ENCODE data around the gene TAAR8. TPM values are rescaled to one million over a fixed set of nuclear protein-coding genes. Genes with fewer than 3 reads are reported as not detected.

TAAR8 gene
- total RNA-seq, 1 donor: not detected

DNA sequence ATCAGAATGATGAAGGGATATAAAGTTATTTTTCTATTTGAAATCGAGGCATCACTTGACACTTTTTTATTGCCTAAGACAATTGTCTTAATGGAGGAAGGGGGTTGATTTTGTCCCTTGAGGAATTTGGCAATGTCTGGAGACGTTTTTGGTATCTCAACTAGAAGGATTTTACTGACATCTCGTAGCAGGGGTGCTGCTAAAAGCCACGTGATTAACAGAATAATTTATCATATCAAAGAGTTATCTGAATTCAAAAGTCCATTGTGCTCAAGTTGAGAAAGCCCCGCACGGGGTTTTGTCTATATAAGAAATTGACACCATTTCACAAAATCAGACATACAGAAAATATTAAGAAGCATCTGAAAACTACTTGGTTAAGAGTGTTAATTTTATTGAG lies 16.1 kb downstream of the TAAR8 start:
- H3K4me3 ChIP-seq (ENCODE audit: low read depth, low read length): no peak overlapping the region
- TF ChIP-seq, protein P1, sequence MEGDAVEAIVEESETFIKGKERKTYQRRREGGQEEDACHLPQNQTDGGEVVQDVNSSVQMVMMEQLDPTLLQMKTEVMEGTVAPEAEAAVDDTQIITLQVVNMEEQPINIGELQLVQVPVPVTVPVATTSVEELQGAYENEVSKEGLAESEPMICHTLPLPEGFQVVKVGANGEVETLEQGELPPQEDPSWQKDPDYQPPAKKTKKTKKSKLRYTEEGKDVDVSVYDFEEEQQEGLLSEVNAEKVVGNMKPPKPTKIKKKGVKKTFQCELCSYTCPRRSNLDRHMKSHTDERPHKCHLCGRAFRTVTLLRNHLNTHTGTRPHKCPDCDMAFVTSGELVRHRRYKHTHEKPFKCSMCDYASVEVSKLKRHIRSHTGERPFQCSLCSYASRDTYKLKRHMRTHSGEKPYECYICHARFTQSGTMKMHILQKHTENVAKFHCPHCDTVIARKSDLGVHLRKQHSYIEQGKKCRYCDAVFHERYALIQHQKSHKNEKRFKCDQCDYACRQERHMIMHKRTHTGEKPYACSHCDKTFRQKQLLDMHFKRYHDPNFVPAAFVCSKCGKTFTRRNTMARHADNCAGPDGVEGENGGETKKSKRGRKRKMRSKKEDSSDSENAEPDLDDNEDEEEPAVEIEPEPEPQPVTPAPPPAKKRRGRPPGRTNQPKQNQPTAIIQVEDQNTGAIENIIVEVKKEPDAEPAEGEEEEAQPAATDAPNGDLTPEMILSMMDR (IDR thresholded peaks at IDR 0.05; ENCODE audit: insufficient read depth, low read length): no peak
- DNase-seq (ENCODE audit: low read depth): no peak

DNA sequence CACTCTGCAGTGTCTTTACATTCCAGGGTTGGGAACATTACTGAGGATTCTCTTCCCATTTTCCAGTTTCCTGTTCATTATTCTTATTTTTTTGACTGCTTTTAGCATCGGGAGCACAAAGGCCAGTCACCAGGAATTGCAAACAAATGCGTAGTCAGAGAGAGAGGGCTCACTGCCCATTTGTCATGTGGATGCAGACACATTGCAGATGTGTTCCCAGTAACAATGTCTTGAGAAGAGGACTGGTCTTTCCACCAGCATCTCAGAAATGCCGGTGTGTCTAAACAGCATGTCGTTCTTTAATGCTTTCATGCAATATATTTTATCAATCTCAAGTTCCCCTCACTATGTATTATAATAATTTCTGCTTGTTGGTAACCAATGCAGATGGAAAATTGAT lies 16.7 kb downstream of the TAAR8 start:
- no peak for DNase-seq (ENCODE audit: low read depth)
- TF ChIP-seq, protein P1 (IDR thresholded peaks at IDR 0.05; ENCODE audit: insufficient read depth, low read length): no peak
- H3K4me3 ChIP-seq (ENCODE audit: low read depth, low read length): no peak overlapping the region

DNA sequence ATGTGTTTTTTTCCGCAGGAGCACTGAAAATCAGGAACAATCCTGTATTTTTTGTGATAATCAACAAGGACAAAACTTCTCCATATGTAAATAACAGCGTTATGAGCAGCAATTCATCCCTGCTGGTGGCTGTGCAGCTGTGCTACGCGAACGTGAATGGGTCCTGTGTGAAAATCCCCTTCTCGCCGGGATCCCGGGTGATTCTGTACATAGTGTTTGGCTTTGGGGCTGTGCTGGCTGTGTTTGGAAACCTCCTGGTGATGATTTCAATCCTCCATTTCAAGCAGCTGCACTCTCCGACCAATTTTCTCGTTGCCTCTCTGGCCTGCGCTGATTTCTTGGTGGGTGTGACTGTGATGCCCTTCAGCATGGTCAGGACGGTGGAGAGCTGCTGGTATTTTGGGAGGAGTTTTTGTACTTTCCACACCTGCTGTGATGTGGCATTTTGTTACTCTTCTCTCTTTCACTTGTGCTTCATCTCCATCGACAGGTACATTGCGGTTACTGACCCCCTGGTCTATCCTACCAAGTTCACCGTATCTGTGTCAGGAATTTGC lies 17.8 kb downstream of the TAAR8 start, which contains the start of gene TAAR6:
Gene TAAR6, plus strand, starts transcription at position 102 of the 557 bp plus-strand sequence. Its CDS starts 0 bp downstream, at position 102.
- no peak for DNase-seq (ENCODE audit: low read depth)
- TF ChIP-seq, protein P1 (IDR thresholded peaks at IDR 0.05; ENCODE audit: insufficient read depth, low read length): no peak
- no peak within 1 kb of the TSS for H3K4me3 ChIP-seq (ENCODE audit: low read depth, low read length)

DNA sequence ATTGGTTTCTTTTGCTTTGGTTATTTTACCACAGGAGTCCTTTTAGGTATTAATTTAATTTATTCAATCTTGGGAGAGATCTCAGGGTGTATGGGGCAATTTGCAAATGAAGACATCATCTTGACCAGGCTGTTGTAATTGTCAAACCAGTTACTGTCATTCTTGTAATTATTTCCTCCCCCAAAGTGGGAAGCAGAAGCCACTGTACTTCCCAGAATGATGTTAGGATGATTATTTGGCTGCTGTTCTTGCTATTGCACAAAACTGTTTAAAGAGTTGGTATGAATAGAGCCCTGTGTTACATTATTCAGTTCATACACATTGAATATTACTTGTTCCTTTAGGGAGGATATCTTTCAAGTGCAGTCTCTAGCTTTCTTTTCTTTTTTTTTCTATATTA lies 19.3 kb downstream of the TAAR8 start:
- TF ChIP-seq, protein P1 (IDR thresholded peaks at IDR 0.05; ENCODE audit: insufficient read depth, low read length): no peak
- no peak for DNase-seq (ENCODE audit: low read depth)
- no peak overlapping the region for H3K4me3 ChIP-seq (ENCODE audit: low read depth, low read length)

DNA sequence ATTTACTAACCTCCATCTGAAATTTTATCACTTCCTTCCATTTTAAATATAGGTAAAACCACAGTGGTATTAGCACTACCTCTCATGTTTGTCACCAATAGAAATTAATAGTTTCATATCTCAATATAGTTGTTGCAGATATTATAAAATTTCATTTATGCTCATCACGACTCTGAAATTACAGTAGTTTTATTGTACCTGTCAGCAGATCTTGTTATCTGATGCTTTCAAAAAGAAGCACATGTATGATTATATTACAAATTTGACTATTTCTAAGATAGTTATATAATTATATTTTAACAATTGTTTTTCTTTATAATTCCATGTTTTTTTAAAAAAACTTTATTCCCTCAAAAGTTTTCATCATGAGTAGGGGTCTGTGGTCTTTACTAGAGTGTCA lies 32.2 kb downstream of the TAAR8 start:
- H3K4me3 ChIP-seq (ENCODE audit: low read depth, low read length): no peak overlapping the region
- TF ChIP-seq, protein P1 (IDR thresholded peaks at IDR 0.05; ENCODE audit: insufficient read depth, low read length): no peak
- no peak for DNase-seq (ENCODE audit: low read depth)

DNA sequence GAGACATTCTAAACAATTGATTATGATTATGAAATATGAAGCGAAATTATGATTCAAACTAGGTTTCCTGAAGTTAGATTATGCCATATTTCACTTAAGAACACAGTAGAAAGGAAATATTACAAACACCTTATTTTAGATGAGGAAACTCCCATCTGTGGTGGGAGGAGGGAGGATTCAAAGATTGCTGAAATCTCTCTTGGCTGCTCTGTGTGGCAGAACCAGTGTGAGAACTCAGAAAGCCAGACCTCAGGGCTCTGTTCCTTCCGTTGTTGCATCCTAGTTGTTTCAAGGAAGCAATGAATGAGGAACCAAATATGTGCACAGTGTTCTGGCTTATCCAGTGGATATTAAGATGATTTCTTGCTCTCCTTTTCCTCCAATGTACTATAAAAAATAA lies 35.0 kb downstream of the TAAR8 start:
- TF ChIP-seq, protein P1 (IDR thresholded peaks at IDR 0.05; ENCODE audit: insufficient read depth, low read length): no peak
- no peak overlapping the region for H3K4me3 ChIP-seq (ENCODE audit: low read depth, low read length)
- no peak for DNase-seq (ENCODE audit: low read depth)

DNA sequence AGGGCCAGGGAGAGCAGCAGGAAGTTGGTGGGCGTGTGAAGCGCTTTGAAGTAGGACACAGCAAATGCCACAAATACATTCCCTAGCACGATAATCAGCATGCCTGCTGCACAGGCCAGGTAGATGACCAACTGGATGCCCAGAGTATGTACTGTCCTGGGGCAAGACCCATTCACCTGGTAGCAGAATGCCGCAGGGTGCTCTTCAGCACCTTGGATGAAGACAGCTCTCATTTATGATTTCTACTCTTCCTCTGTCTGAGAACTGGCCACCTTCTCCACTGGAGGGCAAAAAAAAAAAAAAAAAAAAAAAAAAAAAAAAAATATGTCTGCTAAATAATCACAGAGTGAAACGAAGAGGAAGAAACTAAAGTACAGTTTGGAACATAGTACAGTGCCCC lies 37.0 kb downstream of the TAAR8 start, which contains the start of gene TAAR5:
Gene TAAR5, minus strand, starts transcription at position 288 of the 400 bp plus-strand sequence. Its CDS starts 55 bp downstream, at position 233.
- no peak within 1 kb of the TSS for H3K4me3 ChIP-seq (ENCODE audit: low read depth, low read length)
- no peak for DNase-seq (ENCODE audit: low read depth)
- TF ChIP-seq, protein P1 (IDR thresholded peaks at IDR 0.05; ENCODE audit: insufficient read depth, low read length): no peak
